GM18519 (cell line): Measurements from ENCODE around the gene PRKCA.
"Not testable (repeated sequence)": the region's sequence is repeated elsewhere in the genome, so short reads cannot be mapped to it uniquely, and the experiment has no call there.

Source experiments
- ATAC-seq: cut with Tn5 transposase; IDR thresholded peaks from one replicate; pipeline ENCODE4 v1.9.1; 2021; ENCODE audit warnings: mild to moderate bottlenecking, moderate library complexity; ENCODE audit not compliant: unreplicated experiment, low FRiP score

The PRKCA gene

GRCh38 chr17:66287911-66288310 lies 14.5 kb upstream of the PRKCA start:
- no peak for ATAC-seq

- ATAC-seq: no peak
Observed at GRCh38 chr17:66290101-66290722, 12.2 kb upstream of the PRKCA start.

- ATAC-seq: no peak
Observed at GRCh38 chr17:66292353-66292752, 10.1 kb upstream of the PRKCA start.

- no peak for ATAC-seq
Observed at GRCh38 chr17:66296289-66296725, 6.1 kb upstream of the PRKCA start.

- ATAC-seq: not testable (repeated sequence)
Observed at GRCh38 chr17:66297443-66297842, 5.0 kb upstream of the PRKCA start.

- ATAC-seq: no peak
Observed at GRCh38 chr17:66299711-66300110, 2.7 kb upstream of the PRKCA start.

GRCh38 chr17:66300956-66301355 lies 1.5 kb upstream of the PRKCA start:
- no peak for ATAC-seq

GRCh38 chr17:66301367-66301863 lies 998 bp upstream of the PRKCA start:
- ATAC-seq: no peak

GRCh38 chr17:66302761-66303626 lies 581 bp downstream of the PRKCA start:
- ATAC-seq: no peak

GRCh38 chr17:66304304-66305174 lies 2.1 kb downstream of the PRKCA start:
- no peak for ATAC-seq

GRCh38 chr17:66306446-66306845 lies 4.0 kb downstream of the PRKCA start:
- ATAC-seq: no peak

GRCh38 chr17:66307257-66307656 lies 4.8 kb downstream of the PRKCA start:
- no peak for ATAC-seq

GRCh38 chr17:66308856-66309255 lies 6.4 kb downstream of the PRKCA start:
- ATAC-seq: no peak

GRCh38 chr17:66309793-66310192 lies 7.4 kb downstream of the PRKCA start:
- no peak for ATAC-seq

GRCh38 chr17:66310528-66311148 lies 8.2 kb downstream of the PRKCA start:
- ATAC-seq: no peak

GRCh38 chr17:66312912-66313311 lies 10.5 kb downstream of the PRKCA start:
- no peak for ATAC-seq

- ATAC-seq: no peak
Observed at GRCh38 chr17:66313325-66313724, 10.9 kb downstream of the PRKCA start.

GRCh38 chr17:66313995-66314659 lies 11.7 kb downstream of the PRKCA start:
- ATAC-seq: no peak

GRCh38 chr17:66317629-66318028 lies 15.2 kb downstream of the PRKCA start:
- ATAC-seq: no peak

GRCh38 chr17:66319226-66319625 lies 16.8 kb downstream of the PRKCA start:
- ATAC-seq: no peak
